Measurements from ENCODE around the gene GALNT2.

The GALNT2 gene

GRCh38 chr1:230281556-230281955, 214.5 kb downstream of the GALNT2 start:
- H3K27ac ChIP-seq, result no peak overlapping the region
- no peaks in the 10 kb centered on the region for H3K9me3 ChIP-seq (ENCODE audit: control insufficient read depth, low read length)
- H2AFZ ChIP-seq, result no peak overlapping the region
- no peak overlapping the region for H3K9ac ChIP-seq
- TF ChIP-seq CTCF (IDR thresholded peaks at IDR 0.05), result no peak
- no peaks in the 10 kb centered on the region for H3K4me1 ChIP-seq
- no peak overlapping the region for H3K4me2 ChIP-seq (ENCODE audit: low read length)
- no peak overlapping the region for H3K4me3 ChIP-seq (ENCODE audit: low read depth, low read length)
- H3K27me3 ChIP-seq (ENCODE audit: control insufficient read depth, insufficient read depth, low read length), result no peaks in the 10 kb centered on the region
- H3K36me3 ChIP-seq (ENCODE audit: control insufficient read depth, insufficient read depth, low read length), result no peaks in the 10 kb centered on the region
- H3K79me2 ChIP-seq, result no peaks in the 10 kb centered on the region

- H3K27ac ChIP-seq, result no peak overlapping the region
- no peaks in the 10 kb centered on the region for H3K4me1 ChIP-seq
- no peak overlapping the region for H3K4me3 ChIP-seq (ENCODE audit: low read depth, low read length)
- H2AFZ ChIP-seq, result no peak overlapping the region
- H3K9me3 ChIP-seq (ENCODE audit: control insufficient read depth, low read length), result no peaks in the 10 kb centered on the region
- H3K79me2 ChIP-seq, result no peaks in the 10 kb centered on the region
- no peak overlapping the region for H3K9ac ChIP-seq
- H3K4me2 ChIP-seq (ENCODE audit: low read length), result no peak overlapping the region
- TF ChIP-seq CTCF (IDR thresholded peaks at IDR 0.05), result no peak
- no peaks in the 10 kb centered on the region for H3K27me3 ChIP-seq (ENCODE audit: control insufficient read depth, insufficient read depth, low read length)
- H3K36me3 ChIP-seq (ENCODE audit: control insufficient read depth, insufficient read depth, low read length), result no peaks in the 10 kb centered on the region
Observed at GRCh38 chr1:230282157-230282556, 215.1 kb downstream of the GALNT2 start.

- Histone ChIP-seq H3K4me2 (ENCODE audit: low read length) (no peak overlapping the region), H3K4me3 (ENCODE audit: low read depth, low read length) (no peak overlapping the region), H3K4me1 (no peaks in the 10 kb centered on the region), H3K27ac (no peak overlapping the region), H3K9ac (no peak overlapping the region), H2AFZ (no peak overlapping the region), H3K27me3 (ENCODE audit: control insufficient read depth, insufficient read depth, low read length) (no peaks in the 10 kb centered on the region), H3K36me3 (ENCODE audit: control insufficient read depth, insufficient read depth, low read length) (no peaks in the 10 kb centered on the region), H3K9me3 (ENCODE audit: control insufficient read depth, low read length) (no peaks in the 10 kb centered on the region), H3K79me2 (no peaks in the 10 kb centered on the region)
- no peak for TF ChIP-seq CTCF (IDR thresholded peaks at IDR 0.05)
Observed at GRCh38 chr1:230283678-230284077, 216.6 kb downstream of the GALNT2 start.

GRCh38 chr1:230284891-230285290, 217.9 kb downstream of the GALNT2 start:
- no peaks in the 10 kb centered on the region for H3K36me3 ChIP-seq (ENCODE audit: control insufficient read depth, insufficient read depth, low read length)

More at GRCh38 chr1:230284891-230285290, 217.9 kb downstream of the GALNT2 start:
- no peak for TF ChIP-seq CTCF (IDR thresholded peaks at IDR 0.05)
- Histone ChIP-seq H2AFZ (no peak overlapping the region), H3K4me1 (no peaks in the 10 kb centered on the region), H3K27me3 (ENCODE audit: control insufficient read depth, insufficient read depth, low read length) (no peaks in the 10 kb centered on the region), H3K4me2 (ENCODE audit: low read length) (no peak overlapping the region), H3K9ac (no peak overlapping the region), H3K79me2 (no peaks in the 10 kb centered on the region), H3K4me3 (ENCODE audit: low read depth, low read length) (no peak overlapping the region), H3K9me3 (ENCODE audit: control insufficient read depth, low read length) (no peaks in the 10 kb centered on the region), H3K27ac (no peak overlapping the region)

Data from parathyroid adenoma (tissue), 2 donors.